Suppressor macrophage treated with lipopolysaccharide for 4 hours (primary cell): Measurements from ENCODE around the gene MEGF8.
"Not testable (repeated sequence)": the region's sequence is repeated elsewhere in the genome, so short reads cannot be mapped to it uniquely, and the experiment has no call there.

Source experiments
- DNase-seq: peaks from one replicate; pipeline ENCODE4 v3.0.0-alpha.2; 2020

MEGF8 gene

DNA sequence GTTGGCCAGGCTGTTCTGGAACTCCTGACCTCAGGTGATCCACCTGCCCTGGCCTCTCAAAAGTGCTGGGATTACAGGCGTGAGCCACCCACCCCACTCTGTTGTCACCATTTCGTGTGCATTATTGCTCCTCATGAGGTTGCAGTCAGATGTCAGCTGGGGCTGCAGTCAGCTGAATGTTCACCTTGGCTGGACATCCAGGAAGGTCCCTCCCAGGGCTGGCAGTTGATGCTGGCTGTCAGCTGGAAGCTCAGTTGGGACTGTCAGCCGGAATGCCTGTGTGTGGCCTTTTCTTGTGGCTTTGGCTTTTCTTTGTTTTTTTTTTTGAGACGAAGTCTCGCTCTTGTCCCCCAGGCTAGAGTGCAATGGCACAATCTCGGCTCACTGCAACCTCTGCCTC is 6.6 kb downstream of the MEGF8 start:
- no peak for DNase-seq

DNA sequence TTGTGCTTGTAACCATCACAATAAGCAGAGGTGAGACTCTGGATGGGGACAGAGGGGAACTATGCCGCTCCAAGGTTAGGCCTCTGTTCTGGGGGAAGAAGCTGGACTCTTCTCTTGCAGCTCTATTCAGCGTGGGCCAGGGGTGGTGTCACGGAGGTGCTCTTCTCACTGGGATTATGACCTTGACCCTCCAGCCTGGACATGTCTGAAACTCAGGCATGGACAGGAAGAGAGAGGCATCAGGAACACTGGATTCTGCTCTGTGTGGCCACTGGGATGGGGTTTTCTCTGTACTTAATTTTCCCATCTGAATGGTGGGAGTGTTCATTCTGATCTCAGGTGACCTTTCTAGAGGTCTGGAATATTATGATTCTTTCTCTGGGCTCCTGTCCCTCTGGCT is 7.6 kb downstream of the MEGF8 start:
- no peak for DNase-seq

DNA sequence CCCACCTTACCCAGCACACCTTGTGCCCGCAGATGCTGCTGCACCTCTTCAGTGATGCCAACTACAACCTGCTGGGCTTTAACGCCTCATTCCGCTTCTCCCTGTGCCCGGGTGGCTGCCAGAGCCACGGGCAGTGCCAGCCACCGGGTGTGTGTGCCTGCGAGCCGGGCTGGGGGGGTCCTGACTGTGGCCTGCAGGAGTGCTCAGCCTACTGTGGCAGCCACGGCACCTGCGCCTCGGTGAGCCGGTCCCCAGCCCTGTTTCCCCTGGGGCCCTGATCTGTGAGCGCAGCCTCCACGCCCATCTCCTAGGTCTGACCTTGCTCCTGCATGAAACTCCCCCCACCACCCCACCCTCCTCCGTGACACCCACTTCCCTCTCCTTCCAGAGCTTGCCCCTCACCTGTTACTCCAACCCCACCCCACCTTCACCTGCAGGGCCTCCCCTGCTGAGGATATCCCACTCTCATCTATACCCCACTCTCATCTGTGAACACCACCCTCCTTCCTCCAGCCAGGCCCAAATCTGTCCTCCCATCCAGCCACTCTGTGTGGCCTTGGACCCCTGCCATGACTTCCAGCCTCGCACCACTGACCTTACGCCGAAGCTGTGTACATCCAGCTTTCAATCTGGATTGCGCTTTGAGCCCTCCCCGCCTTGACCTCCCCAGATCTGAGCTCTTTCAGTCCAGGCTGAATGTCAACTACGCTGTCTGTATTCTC is 8.7 kb downstream of the MEGF8 start:
- DNase-seq: no peak

DNA sequence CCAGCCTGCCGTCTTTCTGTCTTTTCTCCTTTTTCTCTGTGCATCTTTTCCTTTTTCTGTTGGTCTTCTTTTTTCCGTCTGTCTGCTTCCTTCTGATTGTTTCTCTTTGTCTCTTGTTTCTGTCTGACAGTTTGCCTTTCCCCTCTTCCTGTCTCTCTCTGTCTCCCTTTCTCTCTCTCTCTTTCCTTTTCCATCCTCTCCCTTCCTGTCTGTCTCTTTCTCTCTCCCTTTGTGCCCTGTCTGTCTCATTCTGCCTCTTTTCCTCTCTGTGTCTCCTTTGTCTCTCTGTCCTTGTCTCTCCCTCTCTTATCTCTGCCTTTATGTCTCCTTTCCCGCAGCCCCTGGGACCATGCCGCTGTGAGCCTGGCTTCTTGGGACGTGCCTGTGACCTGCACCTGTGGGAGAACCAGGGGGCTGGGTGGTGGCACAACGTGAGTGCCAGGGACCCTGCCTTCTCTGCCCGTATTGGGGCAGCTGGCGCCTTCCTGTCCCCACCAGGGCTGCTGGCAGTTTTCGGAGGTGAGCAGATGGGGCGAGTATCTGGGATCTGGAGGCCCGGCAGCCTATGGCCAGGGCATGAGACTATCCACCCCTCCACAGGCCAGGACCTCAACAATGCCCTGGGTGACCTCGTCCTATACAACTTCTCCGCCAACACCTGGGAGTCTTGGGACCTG is 9.4 kb downstream of the MEGF8 start:
- no peak for DNase-seq

DNA sequence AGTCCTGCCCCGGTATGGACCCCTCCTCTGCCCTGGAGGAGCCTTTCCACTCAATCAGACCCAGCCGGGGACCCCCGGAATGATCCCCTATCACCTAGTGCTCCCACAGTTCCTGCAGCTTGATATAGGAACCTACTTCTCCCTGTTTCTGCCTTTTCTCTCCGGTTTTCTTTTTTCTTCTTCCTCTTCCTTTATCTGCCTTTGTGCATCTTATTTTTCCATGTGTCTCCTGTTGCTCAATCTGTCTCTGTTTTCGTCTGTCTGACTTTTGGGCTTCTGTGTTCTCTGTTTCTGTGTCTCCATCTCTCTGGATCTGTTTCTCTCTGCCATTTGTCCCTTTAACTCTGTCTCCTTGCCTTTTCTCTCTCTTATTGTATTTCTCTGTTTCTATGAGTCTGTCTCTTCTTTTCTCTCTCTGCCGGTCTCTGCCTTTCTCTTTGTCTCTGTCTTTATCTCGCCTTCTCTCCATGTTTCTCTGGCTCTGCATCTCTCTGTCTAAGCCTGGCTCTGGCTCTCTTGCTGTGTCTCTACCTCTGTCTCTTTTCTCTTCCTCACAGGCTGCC is 10.0 kb downstream of the MEGF8 start:
- no peak for DNase-seq

DNA sequence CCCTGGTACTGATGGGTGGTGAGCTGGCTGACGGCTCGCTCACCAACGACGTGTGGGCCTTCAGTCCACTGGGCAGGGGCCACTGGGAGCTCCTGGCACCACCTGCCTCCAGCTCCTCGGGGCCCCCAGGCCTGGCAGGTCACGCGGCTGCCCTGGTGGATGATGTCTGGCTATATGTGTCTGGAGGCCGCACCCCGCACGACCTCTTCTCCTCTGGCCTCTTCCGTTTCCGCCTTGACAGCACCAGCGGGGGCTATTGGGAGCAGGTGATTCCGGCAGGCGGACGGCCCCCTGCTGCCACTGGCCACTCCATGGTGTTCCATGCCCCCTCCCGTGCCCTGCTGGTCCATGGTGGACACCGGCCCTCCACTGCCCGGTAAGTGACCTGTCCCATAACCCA is 10.5 kb downstream of the MEGF8 start:
- DNase-seq: no peak

DNA sequence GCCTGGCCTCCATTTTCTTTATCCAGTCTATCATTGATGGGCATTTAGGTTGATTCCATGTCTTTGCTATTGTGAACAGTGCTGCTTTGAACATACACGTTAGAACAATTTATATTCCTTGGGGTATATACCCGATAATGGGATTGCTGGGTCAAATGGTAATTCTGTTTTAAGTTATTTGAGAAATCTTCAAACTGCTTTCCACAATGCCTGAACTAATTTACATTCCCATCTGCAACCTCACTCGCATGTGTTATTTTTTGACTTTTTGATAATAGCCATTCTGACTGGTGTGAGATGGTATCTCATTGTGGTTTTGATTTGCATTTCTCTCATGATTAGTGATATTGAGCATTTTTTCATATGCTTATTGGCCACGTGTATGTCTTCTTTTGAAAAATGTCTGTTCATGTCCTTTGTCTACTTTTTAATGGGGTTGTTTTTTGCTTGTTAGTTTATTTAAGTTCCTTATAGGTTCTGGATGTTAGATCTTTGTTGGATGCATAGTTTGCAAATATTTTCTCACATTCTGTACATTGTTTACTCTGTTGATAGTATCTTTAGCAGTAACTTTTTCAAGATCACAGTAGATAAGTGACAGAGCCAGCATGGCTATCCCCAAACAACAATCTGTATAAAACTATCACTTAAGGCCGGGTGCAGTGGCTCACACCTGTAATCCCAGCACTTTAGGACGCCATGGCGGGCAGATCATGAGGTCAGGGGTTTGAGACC is 13.9 kb downstream of the MEGF8 start:
- DNase-seq: not testable (repeated sequence)

DNA sequence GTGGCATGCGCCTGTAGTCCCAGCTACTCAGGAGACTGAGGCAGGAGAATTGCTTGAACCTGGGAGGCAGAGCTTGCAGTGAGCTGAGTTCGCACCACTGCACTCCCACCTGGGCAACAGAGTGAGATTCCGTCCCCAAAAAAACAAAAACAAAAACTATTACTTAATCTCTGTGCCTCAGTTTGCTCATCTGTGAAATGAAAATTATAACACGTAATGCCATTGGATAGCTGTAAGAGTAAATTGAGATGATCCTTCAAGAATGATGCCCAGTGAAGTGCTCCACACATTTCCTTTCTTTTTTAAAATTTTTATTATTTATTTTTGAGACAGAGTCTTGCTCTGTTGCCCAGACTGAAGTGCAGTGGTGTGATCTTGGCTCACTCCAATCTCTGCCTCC is 14.5 kb downstream of the MEGF8 start:
- DNase-seq: not testable (repeated sequence)

DNA sequence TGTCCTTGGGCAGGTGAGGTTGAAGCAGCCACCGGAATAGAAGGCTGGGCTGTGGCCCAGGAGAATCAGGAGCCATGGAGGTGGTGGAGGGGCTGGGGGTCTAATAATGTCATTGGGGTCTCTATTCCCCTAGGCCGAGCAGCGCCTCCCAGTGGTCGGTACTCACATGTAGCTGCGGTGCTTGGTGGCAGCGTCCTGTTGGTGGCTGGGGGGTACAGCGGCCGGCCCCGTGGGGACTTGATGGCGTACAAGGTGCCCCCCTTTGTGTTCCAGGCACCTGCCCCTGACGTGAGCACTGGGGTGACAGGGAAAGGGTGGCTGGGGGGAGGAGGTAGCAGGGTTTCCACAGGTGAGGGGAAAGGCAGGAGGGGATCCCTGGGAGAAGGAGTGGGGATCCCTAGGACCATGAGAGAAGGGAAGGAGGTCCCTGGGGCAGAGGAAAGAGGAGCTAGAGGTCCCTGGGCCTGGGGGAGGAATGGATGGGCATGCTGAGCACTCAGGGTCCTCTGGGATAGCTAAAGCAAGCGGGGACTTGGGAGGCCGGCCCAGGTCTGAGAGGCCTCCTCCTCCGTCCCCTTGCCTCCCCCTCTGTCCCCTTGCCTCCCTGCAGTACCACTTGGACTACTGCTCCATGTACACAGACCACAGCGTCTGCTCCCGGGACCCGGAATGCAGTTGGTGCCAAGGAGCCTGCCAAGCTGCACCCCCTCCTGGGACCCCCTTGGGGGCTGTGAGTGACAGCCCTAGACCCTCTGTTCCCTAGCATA is 18.1 kb downstream of the MEGF8 start:
- DNase-seq: no peak

DNA sequence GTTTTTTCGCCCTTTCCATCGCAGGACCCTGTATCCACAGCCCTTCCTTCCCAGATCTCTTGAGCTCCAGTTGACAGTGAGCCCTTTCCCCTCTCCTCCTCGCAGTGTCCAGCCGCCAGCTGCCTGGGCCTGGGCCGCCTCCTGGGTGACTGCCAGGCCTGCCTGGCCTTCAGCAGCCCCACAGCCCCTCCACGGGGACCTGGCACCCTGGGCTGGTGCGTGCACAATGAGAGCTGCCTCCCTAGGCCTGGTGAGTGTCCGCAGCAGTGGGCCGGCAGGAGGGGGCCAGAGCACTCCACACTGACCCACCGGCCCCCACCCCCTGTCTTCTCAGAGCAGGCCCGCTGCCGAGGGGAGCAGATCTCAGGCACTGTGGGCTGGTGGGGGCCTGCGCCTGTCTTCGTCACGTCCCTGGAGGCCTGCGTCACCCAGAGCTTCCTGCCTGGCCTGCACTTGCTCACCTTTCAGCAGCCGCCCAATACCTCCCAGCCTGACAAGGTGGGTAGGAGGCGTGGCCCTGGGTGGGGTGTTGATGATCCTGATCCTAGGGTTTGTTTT is 19.0 kb downstream of the MEGF8 start:
- DNase-seq: no peak

DNA sequence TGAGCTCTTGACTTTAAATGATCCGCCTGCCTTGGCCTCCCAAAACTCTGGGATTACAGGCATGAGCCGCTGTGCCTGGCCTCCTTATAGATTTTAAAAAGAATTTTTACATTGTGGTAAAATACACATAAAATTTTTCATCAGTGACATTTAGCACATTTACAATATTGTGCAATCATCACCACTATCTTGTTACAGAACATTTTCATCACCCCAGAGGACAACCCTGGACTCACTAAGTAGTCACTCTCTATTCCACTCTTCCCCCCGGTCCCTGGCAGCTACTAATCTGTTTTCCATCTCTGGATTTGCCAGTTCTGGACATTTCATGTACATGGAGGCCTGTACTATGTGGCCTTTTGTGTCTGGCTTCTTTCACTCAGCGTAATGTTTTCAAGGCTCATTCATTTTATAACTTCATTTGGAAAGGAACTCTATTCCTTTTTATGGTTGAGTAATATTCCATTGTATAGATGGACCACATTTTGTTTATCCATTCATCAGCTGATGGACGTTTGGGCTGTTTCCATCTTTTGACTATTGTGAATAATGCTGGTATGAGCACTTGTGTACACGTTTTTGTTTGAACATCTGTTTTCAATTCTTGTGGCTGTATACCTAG is 19.9 kb downstream of the MEGF8 start:
- no peak for DNase-seq

DNA sequence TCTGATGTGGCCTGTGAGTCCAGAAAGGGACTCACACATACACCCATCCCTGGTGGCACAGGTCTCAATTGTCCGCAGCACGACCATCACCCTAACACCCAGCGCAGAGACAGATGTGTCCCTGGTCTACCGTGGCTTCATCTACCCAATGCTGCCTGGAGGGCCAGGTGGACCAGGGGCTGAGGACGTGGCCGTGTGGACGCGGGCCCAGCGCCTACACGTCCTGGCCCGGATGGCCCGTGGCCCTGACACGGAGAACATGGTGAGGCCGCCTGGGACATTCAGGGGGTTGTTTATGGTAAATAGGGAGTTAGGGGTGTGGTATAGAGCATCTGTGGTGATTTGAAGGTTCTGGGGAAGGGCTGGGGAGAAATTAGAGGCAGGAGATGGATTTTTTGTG is 22.8 kb downstream of the MEGF8 start:
- DNase-seq: no peak

DNA sequence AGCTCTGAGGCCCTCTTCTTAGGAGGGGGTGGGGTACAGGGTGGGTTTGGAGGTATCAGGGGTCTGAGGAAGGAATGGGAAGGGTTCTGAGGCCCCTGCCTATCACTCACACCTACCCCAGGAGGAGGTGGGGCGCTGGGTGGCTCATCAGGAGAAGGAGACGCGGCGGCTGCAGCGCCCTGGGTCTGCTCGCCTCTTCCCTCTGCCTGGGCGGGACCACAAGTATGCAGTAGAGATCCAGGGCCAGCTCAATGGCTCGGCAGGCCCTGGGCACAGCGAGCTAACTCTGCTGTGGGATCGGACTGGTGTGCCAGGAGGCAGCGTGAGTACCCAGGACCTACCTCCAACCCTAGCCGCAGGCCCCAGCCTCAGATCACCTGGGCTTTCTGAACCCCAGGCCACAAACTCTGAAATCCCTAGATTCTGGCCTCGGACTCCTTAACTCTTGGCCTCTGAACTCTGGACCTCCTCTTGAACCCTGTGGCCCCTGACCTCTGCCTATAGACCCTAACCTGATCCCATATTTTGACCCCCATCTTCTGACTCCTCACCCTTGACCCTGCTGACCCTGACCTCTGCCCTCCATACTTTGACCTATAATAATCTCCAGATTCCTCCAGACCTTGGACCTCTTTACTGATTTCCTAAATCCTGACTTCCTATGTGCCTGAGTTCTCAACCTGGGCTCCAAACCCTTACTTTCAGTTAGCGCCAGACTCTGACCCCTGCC is 24.1 kb downstream of the MEGF8 start:
- DNase-seq: no peak

DNA sequence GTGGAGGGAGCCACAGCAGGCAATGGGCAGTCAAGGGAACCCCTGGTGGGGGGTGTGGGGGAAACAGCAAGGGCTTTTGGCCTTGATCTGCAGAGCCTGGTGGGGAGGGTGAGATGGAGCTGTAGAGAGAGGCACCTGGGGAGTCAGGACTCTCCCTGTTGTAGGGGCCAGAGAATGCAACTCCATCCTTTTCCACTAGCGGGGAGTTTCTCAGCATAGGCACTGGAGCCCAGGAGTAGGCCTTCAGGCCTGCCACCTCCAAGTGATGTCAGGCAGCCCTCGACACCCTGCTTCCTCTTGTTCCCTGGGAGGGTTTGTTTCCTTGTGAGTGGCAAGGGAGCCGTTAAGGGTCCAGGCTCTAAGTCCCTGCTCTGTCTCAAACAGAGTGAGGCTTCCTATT is 25.0 kb downstream of the MEGF8 start:
- DNase-seq: no peak

DNA sequence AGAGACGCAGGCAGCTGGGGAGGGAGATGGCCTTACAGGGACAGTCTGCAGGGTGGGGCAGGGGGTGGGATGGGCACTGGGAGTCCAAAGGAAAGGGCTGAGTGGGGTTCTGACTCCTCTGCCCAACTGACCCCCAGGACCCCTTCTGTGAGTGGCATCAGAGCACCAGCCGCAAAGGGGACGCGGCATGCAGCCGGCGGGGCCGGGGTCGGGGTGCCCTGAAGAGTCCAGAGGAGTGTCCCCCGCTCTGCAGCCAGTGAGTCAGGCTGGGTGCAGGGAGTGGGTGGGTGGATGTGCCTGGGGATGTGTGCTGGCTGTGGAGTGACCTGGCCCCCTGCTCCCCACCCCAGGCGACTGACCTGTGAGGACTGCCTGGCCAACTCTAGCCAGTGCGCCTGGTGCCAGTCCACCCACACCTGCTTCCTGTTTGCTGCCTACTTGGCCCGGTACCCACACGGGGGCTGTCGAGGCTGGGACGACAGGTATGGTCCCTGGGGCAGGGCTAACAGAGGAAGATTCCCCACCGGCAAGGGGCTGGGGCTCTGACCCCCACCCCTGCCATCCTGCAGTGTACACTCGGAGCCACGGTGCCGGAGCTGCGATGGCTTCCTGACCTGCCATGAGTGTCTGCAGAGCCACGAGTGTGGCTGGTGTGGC is 25.8 kb downstream of the MEGF8 start:
- no peak for DNase-seq

DNA sequence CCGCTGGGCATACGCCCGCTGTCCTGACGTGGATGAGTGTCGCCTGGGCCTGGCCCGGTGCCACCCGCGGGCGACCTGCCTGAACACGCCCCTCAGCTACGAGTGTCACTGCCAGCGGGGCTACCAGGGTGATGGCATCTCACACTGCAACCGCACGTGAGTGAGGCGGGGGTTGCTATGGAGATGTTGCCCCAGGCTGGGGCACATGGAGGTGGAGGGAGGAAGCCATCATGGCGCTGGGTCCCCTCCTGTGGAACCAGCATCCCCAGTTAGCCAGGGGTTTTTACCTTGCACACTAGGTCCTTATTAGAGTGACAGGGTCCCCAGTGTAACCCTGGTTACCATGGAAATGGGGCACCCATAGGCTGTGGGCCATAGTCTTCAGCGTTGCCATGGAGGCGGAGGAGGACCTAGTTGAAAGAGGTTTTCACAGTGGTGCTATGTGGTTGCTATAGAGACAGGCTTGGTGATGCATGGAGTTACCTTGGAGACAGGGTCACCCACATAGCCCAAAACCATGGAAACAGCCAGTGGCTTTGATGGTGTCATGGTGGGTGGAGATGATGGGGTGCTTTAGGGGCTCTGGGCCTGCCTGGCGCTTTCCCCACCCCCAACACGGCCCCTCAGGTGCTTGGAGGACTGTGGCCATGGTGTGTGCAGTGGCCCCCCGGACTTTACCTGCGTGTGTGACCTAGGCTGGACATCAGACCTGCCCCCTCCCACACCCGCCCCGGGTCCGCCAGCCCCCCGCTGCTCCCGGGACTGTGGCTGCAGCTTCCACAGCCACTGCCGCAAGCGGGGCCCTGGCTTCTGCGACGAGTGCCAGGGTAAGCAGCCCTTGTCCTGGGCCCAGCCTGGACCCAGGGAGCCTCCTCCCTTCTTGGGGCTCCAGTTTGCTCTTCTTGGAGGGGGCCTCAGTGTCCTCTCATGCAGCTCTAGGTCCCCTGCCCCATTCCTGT is 27.1 kb downstream of the MEGF8 start:
- no peak for DNase-seq

DNA sequence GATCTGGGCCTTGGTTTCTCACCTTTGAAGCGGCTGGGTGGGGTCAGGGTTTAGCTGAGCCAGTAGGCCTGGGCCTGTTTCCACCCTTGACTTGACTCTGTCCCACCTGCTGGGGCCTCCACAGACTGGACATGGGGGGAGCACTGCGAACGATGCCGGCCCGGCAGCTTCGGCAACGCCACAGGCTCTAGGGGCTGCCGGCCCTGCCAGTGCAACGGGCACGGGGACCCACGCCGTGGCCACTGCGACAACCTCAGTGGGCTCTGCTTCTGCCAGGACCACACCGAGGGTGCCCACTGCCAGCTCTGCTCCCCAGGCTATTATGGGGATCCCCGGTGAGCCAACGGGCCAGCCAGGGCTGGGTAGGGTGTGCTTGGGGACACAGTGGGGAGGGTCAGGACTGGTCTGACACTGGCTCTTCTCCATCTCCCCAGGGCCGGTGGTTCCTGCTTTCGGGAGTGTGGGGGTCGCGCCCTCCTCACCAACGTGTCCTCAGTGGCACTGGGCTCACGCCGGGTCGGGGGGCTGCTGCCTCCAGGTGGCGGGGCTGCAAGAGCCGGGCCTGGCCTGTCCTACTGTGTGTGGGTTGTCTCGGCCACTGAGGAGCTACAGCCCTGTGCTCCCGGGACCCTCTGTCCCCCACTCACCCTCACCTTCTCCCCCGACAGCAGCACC is 28.0 kb downstream of the MEGF8 start:
- DNase-seq: no peak

DNA sequence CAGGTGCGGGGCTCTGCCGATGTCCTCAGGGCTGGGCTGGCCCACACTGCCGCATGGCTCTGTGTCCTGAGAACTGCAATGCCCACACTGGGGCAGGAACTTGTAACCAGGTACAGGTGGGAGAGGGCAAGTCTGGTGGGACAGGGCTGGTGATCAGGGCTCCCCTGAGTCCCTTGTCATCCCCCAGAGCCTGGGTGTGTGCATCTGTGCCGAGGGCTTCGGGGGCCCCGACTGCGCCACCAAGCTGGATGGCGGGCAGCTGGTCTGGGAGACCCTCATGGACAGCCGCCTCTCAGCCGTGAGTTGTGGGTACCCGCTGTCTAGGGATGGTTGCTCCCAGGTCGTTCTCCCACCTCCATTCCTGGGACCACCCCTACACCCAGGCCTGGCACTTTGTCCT is 30.5 kb downstream of the MEGF8 start:
- DNase-seq: no peak

DNA sequence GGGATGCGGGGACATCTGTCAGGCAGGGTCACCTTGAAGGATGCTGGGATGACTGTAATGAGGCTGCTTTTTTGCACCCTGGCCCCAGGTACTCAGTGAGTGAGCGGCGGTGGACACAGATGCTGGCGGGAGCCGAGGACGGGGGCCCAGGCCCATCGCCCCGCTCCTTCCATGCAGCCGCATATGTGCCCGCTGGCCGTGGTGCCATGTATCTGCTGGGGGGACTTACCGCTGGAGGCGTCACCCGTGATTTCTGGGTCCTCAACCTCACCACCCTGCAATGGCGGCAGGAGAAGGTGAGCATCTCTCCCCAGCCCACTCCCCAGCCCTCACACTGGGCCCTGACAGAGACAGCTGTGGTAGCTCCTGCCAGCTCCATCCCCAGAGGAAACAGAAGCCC is 31.3 kb downstream of the MEGF8 start:
- no peak for DNase-seq
